GM21576 (cell line): ENCODE data around the gene TLE1.

ENCODE experiments used
- ATAC-seq: cut with Tn5 transposase; IDR thresholded peaks from one replicate; pipeline ENCODE4 v1.9.1; 2021; ENCODE audit warnings: mild to moderate bottlenecking, moderate library complexity; ENCODE audit not compliant: unreplicated experiment

TLE1 gene

GRCh38 chr9:81686614-81687520 lies 2.5 kb downstream of the TLE1 start:
- peak; percentile 33 for ATAC-seq

GRCh38 chr9:81685763-81686613 lies 3.4 kb downstream of the TLE1 start:
- no peak for ATAC-seq

- no peak for ATAC-seq
Observed at GRCh38 chr9:81684635-81685034, 4.7 kb downstream of the TLE1 start.

- no peak for ATAC-seq
Observed at GRCh38 chr9:81683704-81684103, 5.6 kb downstream of the TLE1 start.

DNA sequence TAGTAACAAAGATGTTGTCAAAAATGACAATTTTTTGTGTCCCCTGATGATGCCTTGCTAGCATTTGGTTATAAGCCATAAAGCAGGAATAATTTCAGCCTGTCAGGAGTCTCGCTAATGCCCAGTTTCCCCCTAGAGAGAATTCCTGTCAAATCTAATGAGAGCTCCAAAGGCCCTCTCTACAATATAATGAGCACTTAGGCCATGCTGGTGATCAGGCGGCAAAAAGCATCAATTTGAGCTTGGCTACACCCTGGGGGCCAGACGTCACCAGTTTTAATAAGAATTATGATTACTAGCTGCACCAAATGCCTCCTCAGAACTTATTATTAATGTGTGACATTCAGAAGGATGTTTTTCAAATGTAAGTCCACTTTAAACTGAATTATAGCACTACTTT lies 6.1 kb downstream of the TLE1 start:
- no peak for ATAC-seq

- no peak for ATAC-seq
Observed at GRCh38 chr9:81682797-81683196, 6.5 kb downstream of the TLE1 start.

DNA sequence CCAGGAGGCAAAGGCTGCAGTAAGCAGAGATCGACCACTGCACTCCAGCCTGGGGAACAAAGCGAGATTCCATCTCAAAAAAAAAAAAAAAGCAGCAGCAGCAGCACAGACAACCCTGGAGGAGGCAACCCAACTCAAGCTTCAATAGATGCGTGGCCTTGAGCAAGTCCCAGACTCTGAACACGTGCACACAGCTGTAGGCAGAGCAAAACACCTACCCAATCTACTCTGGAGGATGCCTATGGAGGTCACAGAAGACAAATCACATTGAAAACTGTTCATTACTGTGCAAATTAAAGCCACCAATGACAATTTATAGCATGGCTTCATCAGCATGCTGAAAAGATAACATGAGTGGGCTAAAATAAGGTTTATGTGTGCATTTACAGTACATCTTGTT lies 7.2 kb downstream of the TLE1 start:
- ATAC-seq, result no peak

DNA sequence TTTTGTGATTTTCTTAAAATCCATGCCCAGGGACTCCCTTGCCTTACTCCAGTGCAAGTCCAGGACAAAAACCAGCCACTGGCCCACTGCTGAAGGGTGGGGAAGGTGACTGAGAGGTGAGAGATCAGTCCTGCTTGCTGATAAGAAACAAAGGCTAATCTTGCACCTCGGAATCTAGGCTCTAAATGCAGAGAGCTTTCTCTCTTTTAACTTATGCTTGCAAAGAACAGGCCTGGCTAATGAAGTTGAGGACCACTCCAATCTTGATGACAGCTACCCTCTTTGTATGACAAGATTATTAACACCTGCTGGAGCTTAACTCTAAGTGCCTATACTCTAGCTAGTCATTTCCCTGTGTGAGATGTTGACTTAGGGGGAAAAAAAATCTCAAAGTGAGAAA lies 8.8 kb downstream of the TLE1 start:
- ATAC-seq, result no peak

DNA sequence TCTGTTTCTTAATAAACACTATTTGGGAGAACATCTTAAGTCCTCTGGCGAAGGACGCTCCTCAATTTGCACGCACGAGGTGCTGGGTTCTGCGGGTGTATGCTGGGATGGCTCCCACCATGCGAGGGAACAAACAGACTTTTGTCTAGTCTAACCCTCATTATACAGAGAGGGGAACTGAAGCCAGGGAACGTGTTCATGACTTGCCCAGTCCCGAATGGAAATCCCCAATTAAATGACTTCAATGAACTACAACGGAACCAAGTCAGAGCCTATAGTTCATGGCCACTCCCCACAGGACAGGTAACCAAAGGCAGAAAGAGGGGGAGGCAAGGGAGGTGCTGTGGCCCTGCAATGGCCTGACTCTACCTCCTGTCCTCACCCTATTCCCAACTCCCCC lies 9.3 kb downstream of the TLE1 start:
- no peak for ATAC-seq

- ATAC-seq, result no peak
Observed at GRCh38 chr9:81678088-81678487, 11.3 kb downstream of the TLE1 start.

- no peak for ATAC-seq
Observed at GRCh38 chr9:81676395-81676794, 13.0 kb downstream of the TLE1 start.

- no peak for ATAC-seq
Observed at GRCh38 chr9:81673310-81673709, 16.0 kb downstream of the TLE1 start.

DNA sequence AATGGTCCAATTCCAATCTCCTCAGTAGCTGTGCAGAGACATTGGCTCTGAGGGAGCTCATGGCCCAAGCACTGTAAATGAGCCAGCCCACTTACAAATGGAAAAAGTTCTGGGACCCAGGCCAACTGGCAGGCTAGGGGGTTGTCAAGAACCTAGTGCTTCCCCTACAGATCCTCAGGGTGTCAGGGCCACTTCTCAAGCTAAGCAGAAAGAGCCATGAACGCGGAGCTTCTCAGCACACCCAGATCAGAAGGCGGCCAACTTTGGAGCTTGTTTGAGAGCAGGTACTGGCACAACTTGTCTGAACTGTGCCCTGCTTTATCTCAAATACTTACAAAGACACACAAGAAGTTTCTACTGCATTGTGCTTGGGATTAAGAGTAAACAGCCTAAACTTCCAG lies 17.5 kb downstream of the TLE1 start:
- ATAC-seq, result no peak

GRCh38 chr9:81669866-81670265 lies 19.5 kb downstream of the TLE1 start:
- no peak for ATAC-seq

GRCh38 chr9:81669041-81669651 lies 20.2 kb downstream of the TLE1 start:
- ATAC-seq, result no peak

- ATAC-seq, result no peak
Observed at GRCh38 chr9:81666123-81666522, 23.2 kb downstream of the TLE1 start.

DNA sequence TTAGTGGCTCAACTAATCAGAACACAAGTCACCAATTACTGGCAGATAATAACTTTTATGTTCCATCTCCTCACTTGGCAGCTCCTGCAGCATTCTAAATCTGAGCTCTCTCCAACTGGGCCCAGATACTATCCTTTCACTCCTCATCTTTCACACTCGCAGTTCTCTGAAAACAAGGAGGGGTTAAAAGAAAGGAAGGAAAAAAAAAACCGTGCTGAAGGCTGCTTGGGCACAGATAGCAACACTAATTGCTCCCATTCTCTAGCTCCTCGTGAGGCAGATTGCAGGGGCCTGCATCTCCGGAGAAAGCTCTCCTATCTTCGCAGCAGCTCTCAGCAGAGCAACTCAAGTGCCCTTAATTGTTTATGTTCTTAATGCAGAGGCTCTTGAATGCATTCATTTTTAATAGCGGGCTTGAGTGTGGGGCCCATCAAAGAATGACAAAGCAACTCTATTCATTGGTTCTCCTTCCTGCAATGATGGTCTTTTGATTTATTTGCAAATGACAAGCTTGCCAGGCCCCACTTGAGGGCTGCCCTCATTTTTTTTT lies 23.9 kb downstream of the TLE1 start:
- ATAC-seq, result no peak

DNA sequence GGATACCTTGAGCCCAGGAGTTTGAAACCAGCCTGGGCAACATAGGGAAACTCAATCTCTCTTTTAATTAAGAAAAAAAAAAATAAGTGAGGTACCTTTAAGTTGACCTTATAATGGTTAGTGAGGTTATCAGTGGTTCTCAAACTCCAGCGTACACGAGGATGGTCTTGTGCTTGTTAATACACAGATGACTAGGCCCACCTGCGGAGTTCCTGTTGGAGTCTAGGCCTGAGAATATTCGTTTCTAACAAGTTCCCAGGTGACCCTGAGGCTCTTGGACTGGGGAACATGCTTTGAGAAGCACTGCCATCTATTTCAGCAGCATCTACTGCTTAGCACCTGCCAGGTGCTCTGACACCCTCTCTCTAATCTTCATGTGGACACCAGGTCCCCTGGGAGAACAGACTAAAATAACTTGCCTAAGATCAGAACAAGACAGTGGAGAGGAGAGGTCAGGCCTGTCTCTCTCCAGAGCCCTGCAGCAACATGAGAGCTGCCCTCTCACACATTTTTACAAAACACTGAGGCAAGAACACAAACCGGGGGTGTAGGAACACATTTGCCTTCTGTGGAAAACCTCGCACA lies 24.6 kb downstream of the TLE1 start:
- no peak for ATAC-seq

DNA sequence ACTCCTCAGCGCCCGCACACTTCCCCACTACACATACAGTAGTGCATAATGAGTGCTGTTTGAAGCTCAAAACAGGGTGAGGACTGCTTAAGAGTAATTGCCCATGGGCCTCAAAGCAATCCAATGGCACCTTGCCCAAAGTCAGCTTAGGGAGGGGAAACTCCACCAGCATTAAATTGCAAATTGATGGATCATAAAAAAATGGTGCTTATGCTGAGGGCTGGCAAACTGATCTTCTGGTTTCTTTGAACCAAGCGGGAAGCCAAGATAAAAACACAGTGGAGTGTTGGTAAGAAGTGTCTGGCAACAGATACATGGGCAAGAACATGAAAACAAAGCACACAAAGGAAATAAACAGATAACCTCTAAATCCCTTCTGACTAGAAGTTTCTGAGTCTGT lies 28.0 kb downstream of the TLE1 start:
- ATAC-seq, result no peak

- ATAC-seq, result no peak
Observed at GRCh38 chr9:81656871-81657337, 32.4 kb downstream of the TLE1 start.

DNA sequence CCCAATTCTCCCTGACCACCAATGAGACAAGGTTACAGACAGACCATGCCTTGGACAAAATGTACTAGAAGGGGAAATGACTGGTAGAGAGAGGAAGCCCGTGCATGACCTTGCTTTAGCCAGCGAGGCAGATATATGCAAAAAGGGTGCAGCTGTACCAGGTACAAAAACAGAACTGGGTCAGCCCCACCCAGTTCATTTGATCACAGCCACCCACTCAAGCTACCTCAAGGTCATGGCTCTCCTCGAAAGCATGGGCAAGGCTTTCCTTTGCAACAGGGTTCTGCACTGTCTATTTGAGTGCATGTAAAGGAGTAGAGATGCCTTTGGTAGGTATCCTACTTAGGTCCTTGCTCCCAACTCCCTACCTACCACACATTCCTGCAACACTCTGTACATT lies 33.3 kb downstream of the TLE1 start:
- ATAC-seq, result peak; percentile 91
